GM12872 (cell line): ENCODE results near the gene NEK7.

Source experiments
- TF ChIP-seq, protein P1 (sequence below): IDR thresholded peaks from 3 replicates; pipeline ENCODE4 v1.5.1; 2011; ENCODE audit warnings: low read depth, mild to moderate bottlenecking, low read length, moderate library complexity; ENCODE audit not compliant: insufficient read depth

Gene NEK7

DNA sequence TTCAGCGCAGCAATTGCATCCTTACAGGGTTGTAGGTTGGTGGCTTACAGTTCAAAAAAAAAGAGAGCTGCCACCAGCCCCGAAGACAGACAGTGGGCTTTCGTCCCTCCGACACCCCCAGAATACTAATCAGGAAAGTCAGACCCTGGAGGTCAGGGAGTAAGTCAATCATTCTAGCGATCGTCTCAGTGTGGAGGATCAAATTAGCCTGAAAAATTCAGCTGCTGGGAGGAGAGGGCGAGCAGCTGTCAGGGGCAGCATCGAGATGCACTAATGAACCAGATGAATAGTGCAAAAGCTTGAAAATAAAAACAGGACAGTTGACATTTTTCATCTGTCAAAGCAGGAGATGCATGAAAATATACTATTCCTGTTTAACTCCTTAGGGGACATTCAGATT, 138.4 kb downstream of the NEK7 start:
- TF ChIP-seq, protein P1, sequence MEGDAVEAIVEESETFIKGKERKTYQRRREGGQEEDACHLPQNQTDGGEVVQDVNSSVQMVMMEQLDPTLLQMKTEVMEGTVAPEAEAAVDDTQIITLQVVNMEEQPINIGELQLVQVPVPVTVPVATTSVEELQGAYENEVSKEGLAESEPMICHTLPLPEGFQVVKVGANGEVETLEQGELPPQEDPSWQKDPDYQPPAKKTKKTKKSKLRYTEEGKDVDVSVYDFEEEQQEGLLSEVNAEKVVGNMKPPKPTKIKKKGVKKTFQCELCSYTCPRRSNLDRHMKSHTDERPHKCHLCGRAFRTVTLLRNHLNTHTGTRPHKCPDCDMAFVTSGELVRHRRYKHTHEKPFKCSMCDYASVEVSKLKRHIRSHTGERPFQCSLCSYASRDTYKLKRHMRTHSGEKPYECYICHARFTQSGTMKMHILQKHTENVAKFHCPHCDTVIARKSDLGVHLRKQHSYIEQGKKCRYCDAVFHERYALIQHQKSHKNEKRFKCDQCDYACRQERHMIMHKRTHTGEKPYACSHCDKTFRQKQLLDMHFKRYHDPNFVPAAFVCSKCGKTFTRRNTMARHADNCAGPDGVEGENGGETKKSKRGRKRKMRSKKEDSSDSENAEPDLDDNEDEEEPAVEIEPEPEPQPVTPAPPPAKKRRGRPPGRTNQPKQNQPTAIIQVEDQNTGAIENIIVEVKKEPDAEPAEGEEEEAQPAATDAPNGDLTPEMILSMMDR, result no peak

DNA sequence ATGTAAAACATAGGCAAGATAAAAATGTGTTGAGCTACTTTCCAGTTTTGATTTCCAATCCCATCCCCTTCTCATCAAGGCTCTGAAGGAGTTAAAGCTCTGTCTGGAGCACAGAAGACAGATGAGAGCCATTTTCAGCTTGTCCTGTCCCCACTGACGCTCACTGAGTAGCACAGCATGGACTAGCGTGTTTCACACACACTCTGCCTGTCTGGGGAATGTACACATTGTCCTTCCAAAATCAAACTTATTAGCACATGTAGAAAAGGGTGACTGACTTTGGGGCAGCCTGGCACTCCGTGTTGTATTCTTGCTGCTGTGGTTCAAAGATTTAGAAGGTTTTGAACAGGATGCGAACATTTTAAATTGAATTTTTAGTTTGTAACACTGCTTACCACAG, 139.2 kb downstream of the NEK7 start:
- TF ChIP-seq, protein P1, result no peak

DNA sequence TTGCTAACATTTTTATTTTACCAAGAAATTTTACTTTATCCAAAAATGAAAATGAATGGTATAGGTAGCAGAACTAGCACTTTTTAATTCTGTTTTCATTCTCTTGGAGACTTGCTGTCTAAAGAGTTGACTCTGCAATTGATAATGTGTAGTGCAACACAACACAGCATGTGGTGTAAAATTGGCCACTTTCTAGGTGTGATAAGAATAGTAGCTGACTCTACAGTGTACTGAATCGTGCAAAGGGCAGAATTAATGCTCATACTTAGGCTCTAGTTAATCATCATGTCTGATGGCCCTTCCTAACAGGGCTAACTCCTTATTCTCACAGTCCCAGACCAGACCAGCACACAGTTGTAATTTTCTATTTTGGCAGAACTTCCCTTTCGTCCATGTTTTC, 140.5 kb downstream of the NEK7 start:
- TF ChIP-seq, protein P1, result no peak

DNA sequence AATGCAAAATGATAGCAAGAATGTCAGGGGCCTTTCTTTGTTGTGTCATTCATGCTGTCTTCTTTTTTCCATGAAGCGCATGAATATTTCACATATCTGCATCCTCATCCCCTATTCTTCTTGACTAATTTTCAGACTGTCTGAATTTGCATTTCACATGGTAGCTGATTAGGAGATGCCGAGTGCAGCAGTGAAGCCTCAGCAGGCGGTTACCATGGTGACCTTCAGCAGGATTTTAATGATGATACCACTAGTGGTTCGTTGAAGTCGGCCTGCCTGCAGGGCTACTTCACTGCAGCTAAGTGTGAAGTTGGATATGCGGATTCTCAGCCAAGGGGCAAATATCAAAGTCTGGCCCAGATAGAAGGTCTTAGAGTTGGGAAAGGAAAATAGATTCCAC, 141.8 kb downstream of the NEK7 start:
- TF ChIP-seq, protein P1, result no peak

DNA sequence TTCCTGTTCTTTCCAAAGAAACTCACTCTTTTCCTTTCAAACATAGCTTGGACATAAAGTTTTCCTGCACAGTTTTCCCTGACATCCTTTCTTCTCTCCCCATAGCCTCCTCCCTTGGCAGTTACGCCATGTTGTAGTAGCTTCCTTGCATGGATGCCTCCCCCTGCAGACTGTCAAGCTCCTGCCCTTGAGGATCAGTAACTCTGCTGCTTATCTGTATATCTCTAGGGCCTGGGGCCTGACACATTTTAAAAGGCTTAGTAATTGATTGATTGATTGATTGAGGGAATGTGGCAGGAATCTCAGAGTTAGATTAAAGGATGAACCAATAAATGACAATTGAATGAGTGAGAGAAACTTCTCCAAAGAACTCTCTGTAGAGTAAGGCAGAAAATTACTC, 143.7 kb downstream of the NEK7 start:
- TF ChIP-seq, protein P1, result no peak

DNA sequence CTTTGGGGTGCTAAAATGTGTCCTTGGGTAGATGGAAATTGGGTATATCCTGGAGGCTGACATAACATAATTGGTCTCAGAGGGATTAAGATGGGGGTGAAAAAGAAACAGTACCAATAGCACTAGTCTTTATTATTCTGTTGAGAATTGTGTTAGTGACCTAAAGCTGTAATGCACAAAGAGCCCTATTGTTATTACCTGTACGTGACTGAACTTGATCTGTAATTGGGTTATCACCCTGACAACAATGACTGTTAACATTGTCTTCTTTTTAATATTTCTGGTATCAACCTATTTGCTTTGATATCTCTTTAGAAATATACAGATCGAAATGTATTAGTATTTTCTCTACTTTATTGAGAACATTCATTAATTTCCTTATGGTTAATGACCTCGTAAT, 147.6 kb downstream of the NEK7 start:
- TF ChIP-seq, protein P1, result no peak

DNA sequence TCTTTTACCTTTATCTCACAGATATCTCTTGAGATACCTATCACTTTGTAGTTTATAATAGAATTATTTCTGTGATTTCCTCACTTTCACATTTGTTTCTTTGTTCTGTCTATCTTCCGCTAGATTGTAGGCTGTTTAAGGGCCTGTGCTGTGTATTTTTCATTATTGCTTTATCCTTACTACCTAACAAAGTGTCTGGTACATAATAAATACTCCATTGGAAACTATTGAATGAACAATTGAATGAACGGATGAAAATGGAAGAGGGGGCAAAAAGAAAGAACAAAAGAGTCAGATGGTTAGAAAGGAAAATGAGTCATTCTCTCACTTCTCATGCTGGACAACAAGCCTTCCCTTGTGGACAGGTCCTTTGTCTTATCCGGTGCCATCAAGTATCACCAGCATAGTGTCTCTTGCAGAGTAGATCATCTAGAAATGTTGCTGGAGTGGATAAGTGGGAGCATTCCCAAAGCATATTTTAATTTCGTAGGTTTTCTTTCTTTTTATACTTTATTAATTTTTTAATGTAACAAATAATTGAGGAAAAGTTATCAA, 159.8 kb downstream of the NEK7 start:
- TF ChIP-seq, protein P1, result no peak
